B cell (primary cell): ENCODE measurements around the gene ADGRA1. TPM values are rescaled to one million over a fixed set of nuclear protein-coding genes. Genes with fewer than 3 reads are reported as not detected.

Source experiments
- ATAC-seq: fragments of 200-7000 bp; cut with Tn5 transposase; one replicate; pipeline ENCODE4 v1.10.0; 2021; ENCODE audit warnings: low read depth, mild to moderate bottlenecking, moderate number of reproducible peaks, moderate library complexity
- CTCF ChIA-PET: fragments of 350-600 bp; sonication (Branson Sonifier 250); formaldehyde crosslinking; loops from one replicate; lab custom pipeline; 2021; ENCODE audit warnings: antibody characterized with exemption, inconsistent platforms; lab: Charles Lee
- POLR2A ChIA-PET: fragments of 350-600 bp; sonication (Branson Sonifier 250); formaldehyde crosslinking; loops from one replicate; lab custom pipeline; 2021; ENCODE audit warnings: antibody characterized with exemption; lab: Charles Lee
- DNase-seq: peaks from one replicate; pipeline ENCODE4 v3.0.0; 2013
- H2AFZ ChIP-seq: 2 replicates; pipeline ENCODE4 v1.6.1; 2012; ENCODE audit warnings: mild to moderate bottlenecking, low read depth, low read length; ENCODE audit not compliant: insufficient read depth, poor library complexity, severe bottlenecking
- H3K27ac ChIP-seq, 2 donors: 1 replicate in 1 of 2; 2 replicates in 1 of 2; pipeline ENCODE4 v1.5.1; 2012 to 2013; ENCODE audit warnings: low read length in 2 of 2, mild to moderate bottlenecking in 2 of 2, moderate library complexity in 1 of 2
- H3K27me3 ChIP-seq, 4 experiments: fragments of 200-600 bp in 1 of 4; sonication (generic) in 1 of 4; replicated peaks in 1 of 4; 1 replicate in 2 of 4; 2 replicates in 2 of 4; pipeline versions ENCODE4 v1.6.1 to v1.7.0; 2013 to 2016; ENCODE audit warnings: low read length in 3 of 4, mild to moderate bottlenecking in 2 of 4, mixed read lengths in 1 of 4, moderate library complexity in 1 of 4; ENCODE audit not compliant: insufficient read depth in 4 of 4, control insufficient read depth in 3 of 4; ENCODE audit errors: control extremely low read depth in 1 of 4
- H3K36me3 ChIP-seq, 2 experiments: replicated peaks in 1 of 2; 1 replicate in 1 of 2; 2 replicates in 1 of 2; pipeline versions ENCODE4 v1.6.1 to v1.7.1; 2013; ENCODE audit warnings: low read length in 1 of 2; ENCODE audit not compliant: insufficient read depth in 2 of 2, control insufficient read depth in 1 of 2; ENCODE audit errors: control extremely low read depth in 1 of 2, extremely low read depth in 1 of 2
- H3K4me1 ChIP-seq, 2 donors: fragments of 200-600 bp in 1 of 2; sonication (generic) in 1 of 2; 1 replicate in 1 of 2; 2 replicates in 1 of 2; pipeline versions ENCODE4 v1.5.1 to v1.6.1; 2013 to 2017; ENCODE audit warnings: low read length in 2 of 2; ENCODE audit not compliant: control insufficient read depth in 2 of 2, insufficient read depth in 2 of 2
- H3K4me2 ChIP-seq: replicated peaks from 2 replicates; pipeline ENCODE3; 2012; ENCODE audit warnings: mild to moderate bottlenecking, low read depth, low read length; ENCODE audit not compliant: poor library complexity, severe bottlenecking
- H3K4me3 ChIP-seq, 5 experiments: fragments of 200-600 bp in 1 of 5; sonication (generic) in 1 of 5; 1 replicate in 3 of 5; 2 replicates in 2 of 5; pipeline versions ENCODE4 v1.5.1 to v1.7.0; 2011 to 2016; ENCODE audit warnings: low read length in 4 of 5, mild to moderate bottlenecking in 4 of 5, low read depth in 2 of 5, control low read depth in 1 of 5, moderate library complexity in 1 of 5; ENCODE audit not compliant: insufficient read depth in 1 of 5; ENCODE audit errors: control extremely low read depth in 1 of 5, extremely low read depth in 1 of 5
- H3K79me2 ChIP-seq: fragments of 200-600 bp; sonication (generic); one replicate; pipeline ENCODE4 v1.6.0; 2016; ENCODE audit warnings: low read length; ENCODE audit not compliant: control insufficient read depth, insufficient read depth
- H3K9ac ChIP-seq: fragments of 200-600 bp; sonication (generic); 2 replicates; pipeline ENCODE4 v1.6.1; 2017; ENCODE audit warnings: mild to moderate bottlenecking, low read length, moderate library complexity
- H3K9me3 ChIP-seq, 3 donors: one replicate each; pipeline versions ENCODE4 v1.6.1 to v1.7.1; 2013; ENCODE audit warnings: low read length in 2 of 3; ENCODE audit not compliant: control insufficient read depth in 2 of 3, insufficient read depth in 1 of 3; ENCODE audit errors: control extremely low read depth in 1 of 3
- H4K20me1 ChIP-seq: 2 replicates; pipeline ENCODE4 v1.6.0; 2012; ENCODE audit warnings: mild to moderate bottlenecking, low read length; ENCODE audit not compliant: insufficient read depth, control insufficient read depth, poor library complexity, severe bottlenecking
- H3K27ac Mint-ChIP-seq: one replicate; pipeline ENCODE4 v1.8.0; 2021; ENCODE audit warnings: mixed read lengths
- H3K27me3 Mint-ChIP-seq: one replicate; pipeline ENCODE4 v1.8.0; 2021; ENCODE audit warnings: mixed read lengths
- H3K4me1 Mint-ChIP-seq: one replicate; pipeline ENCODE4 v1.8.0; 2021; ENCODE audit warnings: mixed read lengths
- H3K4me3 Mint-ChIP-seq: one replicate; pipeline ENCODE4 v1.8.0; 2021; ENCODE audit warnings: mixed read lengths
- H3K9me3 Mint-ChIP-seq: one replicate; pipeline ENCODE4 v1.8.0; 2022; ENCODE audit warnings: mixed read lengths; ENCODE audit not compliant: insufficient read depth
- CTCF ChIP-seq: fragments of 200-600 bp; IDR thresholded peaks from one replicate; pipeline ENCODE4 v1.8.0; 2022; ENCODE audit warnings: antibody characterized with exemption, mild to moderate bottlenecking
- EZH2 ChIP-seq: IDR thresholded peaks from 2 replicates; pipeline ENCODE4 v1.6.1; 2012; ENCODE audit warnings: borderline replicate concordance, low read depth, mild to moderate bottlenecking, moderate library complexity, low read length; ENCODE audit not compliant: insufficient read depth, poor library complexity, severe bottlenecking
- WGBS: methylation state at CpG from one replicate; pipeline ENCODE4 v1.1.5; 2013; ENCODE audit warnings: missing lambda C conversion rate; ENCODE audit not compliant: insufficient coverage; 5-methylcytosine and 5-hydroxymethylcytosine counted together
- intact Hi-C: fragments of 100-400 bp; cut with micrococcal nuclease; formaldehyde crosslinking; loops from one replicate; pipeline ENCODE4 v1.10.0; 2022
- polyA plus RNA-seq: library from polyadenylated mRNA; depleted of rRNA; stranded (reverse); fragments of >200 nt; gene quantifications from 2 replicates; pipeline ENCODE4 v1.2.3, GENCODE V29; 2012
- total RNA-seq, 2 donors: library from RNA; stranded (reverse); fragments of 120-200 nt in 1 of 2; gene quantifications; 1 replicate in 1 of 2; 2 replicates in 1 of 2; pipeline versions ENCODE4 v1.2.3 to v1.2.4, GENCODE V29; 2013 to 2022

ADGRA1 gene
- total and polyA plus RNA-seq, 2 donors (not counting 1 experiment from before 2014, with no cell fraction given), result not detected

GRCh38 chr10:133070405-133070804 is 17.3 kb upstream of the ADGRA1 start:
- Histone ChIP-seq H3K79me2 (no peaks in the 10 kb centered on the region), H3K9ac (no peak overlapping the region), H3K9me3 (peaks cover 0 to 8% (median 0%) of the 10 kb centered on the region in 3 donors), H2AFZ (no peak overlapping the region), H3K4me2 (no peak overlapping the region), H3K36me3 (no peaks in the 10 kb centered on the region), H3K27ac (no peak overlapping the region), H3K4me1 (no peaks in the 10 kb centered on the region), H3K27me3 (no peaks in the 10 kb centered on the region), H4K20me1 (no peaks in the 10 kb centered on the region), H3K4me3 (no peak overlapping the region)
- H3K27ac Mint-ChIP-seq, result no peak overlapping the region
- H3K9me3 Mint-ChIP-seq, result no peaks in the 10 kb centered on the region
- H3K4me1 Mint-ChIP-seq, result no peaks in the 10 kb centered on the region
- no peak for DNase-seq
- H3K27me3 Mint-ChIP-seq, result no peaks in the 10 kb centered on the region
- POLR2A ChIA-PET, result no interaction called here
- TF ChIP-seq CTCF (no peak), EZH2 (no peak)
- intact Hi-C loops, result no loop called here
- no peak overlapping the region for H3K4me3 Mint-ChIP-seq
- WGBS, result 77% methylated on average over 16 of the region's 16 CpGs
- CTCF ChIA-PET, result interaction anchor here (0.6 kb wide), 1 partner anchor 37 kb away, joined by 3 read pairs; no protein-coding TSS in a partner anchor
- ATAC-seq, result no peak

- Histone ChIP-seq H3K4me2 (no peak overlapping the region), H3K4me1 (no peaks in the 10 kb centered on the region), H3K9ac (no peak overlapping the region), H3K36me3 (no peaks in the 10 kb centered on the region), H3K4me3 (no peak overlapping the region), H4K20me1 (no peaks in the 10 kb centered on the region), H3K79me2 (no peaks in the 10 kb centered on the region), H2AFZ (no peak overlapping the region), H3K27ac (no peak overlapping the region), H3K9me3 (peaks cover 0 to 8% (median 0%) of the 10 kb centered on the region in 3 donors), H3K27me3 (no peaks in the 10 kb centered on the region)
- ATAC-seq (no peak), DNase-seq (no peak)
- Mint-ChIP-seq H3K4me1 (no peaks in the 10 kb centered on the region), H3K4me3 (no peak overlapping the region), H3K27me3 (no peaks in the 10 kb centered on the region), H3K9me3 (no peaks in the 10 kb centered on the region), H3K27ac (no peak overlapping the region)
- TF ChIP-seq CTCF, result no peak
- TF ChIP-seq EZH2, result no peak
- ChIA-PET POLR2A (no interaction called here), CTCF (no interaction called here)
- 82% methylated on average over 21 of the region's 21 CpGs for WGBS
- intact Hi-C loops, result no loop called here
Observed at GRCh38 chr10:133070810-133071209, 16.9 kb upstream of the ADGRA1 start.
